GM12878 (cell line): ENCODE results near the gene PC. TPM values are rescaled to one million over a fixed set of nuclear protein-coding genes. Genes with fewer than 3 reads are reported as not detected.

Experiments
- ATAC-seq: fragments of 200-7000 bp; cut with Tn5 transposase; 3 replicates; pipeline ENCODE4 v1.9.1; 2020; ENCODE audit warnings: mild to moderate bottlenecking, moderate library complexity
- BruUV-seq: library from RNA; stranded (reverse); fragments of 400-500 nt; replicated peaks from 2 replicates; lab custom pipeline; 2021; lab: Mats Ljungman, UMichigan
- CTCF ChIA-PET: fragments of 300-600 bp; sonication (Branson Sonifier 250); formaldehyde crosslinking; extraction: SDS; loops from one replicate; lab custom pipeline; 2021; ENCODE audit warnings: inconsistent platforms; lab: Yijun Ruan, JAX
- POLR2A ChIA-PET: fragments of 350-600 bp; formaldehyde crosslinking; extraction: SDS; loops from one replicate; lab custom pipeline; 2021; ENCODE audit warnings: inconsistent platforms; lab: Charles Lee
- RAD21 ChIA-PET: fragments of 300-600 bp; sonication (Branson Sonifier 250); formaldehyde crosslinking; loops from one replicate; lab custom pipeline; 2023; ENCODE audit warnings: antibody characterized with exemption; ENCODE audit not compliant: unreplicated experiment; lab: Charles Lee
- SMC1A ChIA-PET: fragments of 300-600 bp; sonication (Branson Sonifier 250); formaldehyde crosslinking; loops from one replicate; lab custom pipeline; 2023; ENCODE audit not compliant: unreplicated experiment, uncharacterized antibody; lab: Charles Lee
- DNase-seq: peaks from one replicate; pipeline ENCODE4 v3.0.0-alpha.2; 2011; ENCODE audit warnings: low read depth, low spot score
- FAIRE-seq: peaks from 3 replicates; lab custom pipeline; 2011; peaks lifted over from hg19 to GRCh38; lab: Jason Lieb, UNC
- H2AFZ ChIP-seq: 2 replicates; pipeline ENCODE4 v1.6.0; 2011; ENCODE audit warnings: low read depth, low read length, control low read depth; ENCODE audit not compliant: control insufficient read depth
- H3K27ac ChIP-seq: 2 replicates; pipeline ENCODE4 v1.5.1; 2011; ENCODE audit warnings: control low read depth; ENCODE audit not compliant: control insufficient read depth, insufficient read depth
- H3K27me3 ChIP-seq, 2 experiments: replicated peaks in 1 of 2; 2 replicates each; pipeline versions ENCODE4 v1.6.0 to v1.6.1; 2011; ENCODE audit warnings: low read length in 1 of 2; ENCODE audit not compliant: control insufficient read depth in 2 of 2, insufficient read depth in 2 of 2
- H3K36me3 ChIP-seq, 2 experiments: 2 replicates each; pipeline ENCODE4 v1.5.1; 2011; ENCODE audit warnings: low read length in 1 of 2; ENCODE audit not compliant: control insufficient read depth in 2 of 2, insufficient read depth in 2 of 2
- H3K4me1 ChIP-seq: 2 replicates; pipeline ENCODE4 v1.6.1; 2011; ENCODE audit warnings: mild to moderate bottlenecking, low read length, moderate library complexity, mixed read lengths; ENCODE audit not compliant: control insufficient read depth, insufficient read depth
- H3K4me2 ChIP-seq: 2 replicates; pipeline ENCODE4 v1.6.0; 2011; ENCODE audit warnings: control low read depth; ENCODE audit not compliant: control insufficient read depth, insufficient read depth
- H3K4me3 ChIP-seq: fragments of 200-600 bp; sonication (generic); 2 replicates; pipeline ENCODE4 v1.5.1; 2016
- H3K79me2 ChIP-seq: 2 replicates; pipeline ENCODE4 v1.6.0; 2011; ENCODE audit warnings: low read length; ENCODE audit not compliant: control insufficient read depth, insufficient read depth
- H3K9ac ChIP-seq: 2 replicates; pipeline ENCODE4 v1.8.0; 2011; ENCODE audit warnings: low read length, control low read depth, mixed read lengths; ENCODE audit not compliant: control insufficient read depth, insufficient read depth
- H3K9me3 ChIP-seq: replicated peaks from 3 replicates; pipeline ENCODE4 v1.5.1; 2011; ENCODE audit warnings: mild to moderate bottlenecking, low read length; ENCODE audit not compliant: control insufficient read depth, insufficient read depth
- H4K20me1 ChIP-seq: 2 replicates; pipeline ENCODE4 v1.6.0; 2011; ENCODE audit not compliant: control insufficient read depth, insufficient read depth
- CBX3 ChIP-seq: fragments of 200-600 bp; sonication (generic); IDR thresholded peaks from 2 replicates; pipeline ENCODE4 v1.6.1; 2016; ENCODE audit warnings: low read depth, borderline replicate concordance
- CREM ChIP-seq: IDR thresholded peaks from 2 replicates; pipeline ENCODE4 v1.6.1; 2014; ENCODE audit warnings: antibody characterized with exemption, low read depth
- IRF4 ChIP-seq: IDR thresholded peaks from 2 replicates; pipeline ENCODE4 v1.6.1; 2011; ENCODE audit warnings: low read depth, low read length
- POLR2A ChIP-seq: IDR thresholded peaks from 2 replicates; pipeline ENCODE4 v1.6.1; 2011; ENCODE audit warnings: low read depth, mild to moderate bottlenecking, low read length
- REST ChIP-seq: IDR thresholded peaks from 2 replicates; pipeline ENCODE4 v1.6.1; 2012; ENCODE audit warnings: mild to moderate bottlenecking, low read depth, low read length
- SMARCA5 ChIP-seq: fragments of 450-650 bp; IDR thresholded peaks from 2 replicates; pipeline ENCODE4 v1.6.1; 2017; ENCODE audit warnings: mild to moderate bottlenecking
- SUPT20H ChIP-seq: IDR thresholded peaks from 2 replicates; pipeline ENCODE4 v1.6.1; 2011; ENCODE audit warnings: low read depth, mild to moderate bottlenecking, low read length, moderate library complexity, borderline replicate concordance; ENCODE audit not compliant: control insufficient read depth
- TCF12 ChIP-seq: IDR thresholded peaks from 2 replicates; pipeline ENCODE4 v1.6.1; 2011; ENCODE audit warnings: low read depth, mild to moderate bottlenecking, low read length
- ZNF622 ChIP-seq: fragments of 450-650 bp; IDR thresholded peaks from 2 replicates; pipeline ENCODE4 v1.6.1; 2017; ENCODE audit warnings: mild to moderate bottlenecking, inconsistent platforms
- ZSCAN29 ChIP-seq: fragments of 450-650 bp; IDR thresholded peaks from 2 replicates; pipeline ENCODE4 v1.6.1; 2017; ENCODE audit warnings: mild to moderate bottlenecking, moderate library complexity
- WGBS: methylation state at CpG from one replicate; pipeline ENCODE4 v1.1.6; 2016; ENCODE audit warnings: low lambda C conversion rate; ENCODE audit not compliant: insufficient replicate concordance, insufficient coverage; ENCODE audit errors: missing lambda C conversion rate; 5-methylcytosine and 5-hydroxymethylcytosine counted together
- in situ Hi-C: fragments of 300-500 bp; cut with MboI; formaldehyde crosslinking; loops from 9 replicates; pipeline ENCODE4 v1.14.3; 2018; ENCODE audit warnings: mixed read lengths
- intact Hi-C: fragments of 100-400 bp; cut with micrococcal nuclease; formaldehyde crosslinking; loops from one replicate; pipeline ENCODE4 v1.14.2; 2022; ENCODE audit not compliant: unreplicated experiment
- polyA plus RNA-seq, 11 experiments: library from polyadenylated mRNA; depleted of rRNA in 4 of 11; unstranded in 6 of 11; stranded (reverse) in 5 of 11; fragments of >200 nt; fragmentation: Nextera tagmentation in 4 of 11; fragmentation: Illumina TruSeq in 1 of 11; extraction: Ambion mirVana in 4 of 11; extraction: Trizol in 1 of 11; gene quantifications; 1 replicate in 1 of 11; 2 replicates in 10 of 11; pipeline versions ENCODE4 v1.2.1 to v1.2.3, GENCODE V29; 2011 to 2016; ENCODE audit warnings: inconsistent platforms in 2 of 11, missing spikeins in 2 of 11, low read depth in 1 of 11
- total RNA-seq, 4 experiments: library from RNA; depleted of rRNA in 3 of 4; stranded (reverse); fragments of >200 nt in 3 of 4; fragmentation: Illumina TruSeq in 1 of 4; extraction: Trizol in 1 of 4; gene quantifications; 2 replicates each; pipeline versions ENCODE4 v1.2.1 to v1.2.3, GENCODE V29; 2013 to 2021

Gene PC
- total and polyA plus RNA-seq, 10 of the 15 experiments (the other 5 are each of a cell fraction or from before 2014, with no cell fraction given): 0.22 to 10.3 (median 4.5) TPM

- RAD21 ChIA-PET: no interaction called here
- BruUV-seq: no TSS peak
- intact Hi-C loops: no loop called here
Observed at GRCh38 chr11:66848671-66849500, 109.3 kb downstream of the PC start.

GRCh38 chr11:66847461-66848232, 110.5 kb downstream of the PC start:
- Histone ChIP-seq H3K9ac (no peak overlapping the region), H3K79me2 (peaks cover 21% of the 10 kb centered on the region), H3K36me3 (peaks cover 0 to 4% of the 10 kb centered on the region in 2 experiments; a peak in 2 of 4 replicates), H3K4me3 (no peak overlapping the region), H3K27ac (no peak overlapping the region), H3K4me1 (peaks cover 7% of the 10 kb centered on the region), H4K20me1 (no peaks in the 10 kb centered on the region), H3K4me2 (no peak overlapping the region), H2AFZ (no peak overlapping the region), H3K9me3 (no peaks in the 10 kb centered on the region), H3K27me3 (no peaks in the 10 kb centered on the region)
- WGBS: 91% methylated on average over 14 of the region's 14 CpGs
- in situ Hi-C loops (no loop called here), intact Hi-C loops (no loop called here)
- DNase-seq (no peak), ATAC-seq (no peak), FAIRE-seq (no peak)
- POLR2A ChIA-PET: no interaction called here
- RAD21 ChIA-PET: no interaction called here
- SMC1A ChIA-PET: no interaction called here
- CTCF ChIA-PET: no interaction called here
- BruUV-seq: no TSS peak
- TF ChIP-seq ZSCAN29: no peak
- no peak for TF ChIP-seq CREM
- TF ChIP-seq CBX3: no peak
- TF ChIP-seq TCF12: no peak
- TF ChIP-seq SMARCA5: no peak
- TF ChIP-seq REST: no peak
- no peak for TF ChIP-seq IRF4
- TF ChIP-seq ZNF622: no peak

More at GRCh38 chr11:66848671-66849500, 109.3 kb downstream of the PC start:
- POLR2A ChIA-PET: interaction anchor here (0.5 kb wide), 1 partner anchor 64 kb away, joined by 6 read pairs; no protein-coding TSS in a partner anchor
- H3K36me3 ChIP-seq: peaks cover 0 to 4% of the 10 kb centered on the region in 2 experiments; a peak in 2 of 4 replicates
- no peaks in the 10 kb centered on the region for H3K27me3 ChIP-seq
- SMC1A ChIA-PET: no interaction called here
- no peak for ATAC-seq
- no peak for DNase-seq
- no peaks in the 10 kb centered on the region for H4K20me1 ChIP-seq
- peaks cover 7% of the 10 kb centered on the region for H3K4me1 ChIP-seq
- H3K9ac ChIP-seq: no peak overlapping the region
- in situ Hi-C loops: no loop called here
- no peak overlapping the region for H3K27ac ChIP-seq
- H3K4me2 ChIP-seq: no peak overlapping the region
- H3K9me3 ChIP-seq: no peaks in the 10 kb centered on the region
- FAIRE-seq: no peak
- H3K79me2 ChIP-seq: peaks cover 9% of the 10 kb centered on the region
- 87% methylated on average over 27 of the region's 28 CpGs for WGBS
- CTCF ChIA-PET: interaction anchor here (1.1 kb wide), 1 partner anchor 170 kb away, joined by 3 read pairs; no protein-coding TSS in a partner anchor
- H3K4me3 ChIP-seq: no peak overlapping the region
- H2AFZ ChIP-seq: no peak overlapping the region
- TF ChIP-seq SUPT20H (no peak), POLR2A (peak; percentile 37; the same call in 1 of the 2 replicates)
